Parathyroid adenoma (tissue), 2 donors: ENCODE data around the gene ADAT3.

ENCODE experiments used
- H2AFZ ChIP-seq: fragments of 300-600 bp; sonication (generic); one replicate; pipeline ENCODE4 v1.7.0; 2017; ENCODE audit warnings: antibody characterized with exemption, mild to moderate bottlenecking
- H3K27ac ChIP-seq: fragments of 300-600 bp; sonication (generic); one replicate; pipeline ENCODE4 v1.7.0; 2017
- H3K27me3 ChIP-seq: fragments of 300-600 bp; sonication (generic); one replicate; pipeline ENCODE4 v1.7.0; 2017; ENCODE audit warnings: low read length; ENCODE audit not compliant: control insufficient read depth, insufficient read depth
- H3K36me3 ChIP-seq: fragments of 300-600 bp; sonication (generic); one replicate; pipeline ENCODE4 v1.7.0; 2017; ENCODE audit warnings: low read length; ENCODE audit not compliant: control insufficient read depth, insufficient read depth
- H3K4me1 ChIP-seq: fragments of 300-600 bp; sonication (generic); one replicate; pipeline ENCODE4 v1.7.0; 2017; ENCODE audit warnings: control low read depth
- H3K4me2 ChIP-seq: fragments of 300-600 bp; sonication (generic); one replicate; pipeline ENCODE4 v1.7.0; 2017; ENCODE audit warnings: low read length
- H3K4me3 ChIP-seq: fragments of 300-600 bp; sonication (generic); one replicate; pipeline ENCODE4 v1.7.0; 2017; ENCODE audit warnings: low read depth, low read length
- H3K79me2 ChIP-seq: fragments of 300-600 bp; sonication (generic); one replicate; pipeline ENCODE4 v1.7.0; 2017; ENCODE audit warnings: control low read depth
- H3K9ac ChIP-seq: fragments of 300-600 bp; sonication (generic); one replicate; pipeline ENCODE4 v1.7.0; 2017; ENCODE audit warnings: mild to moderate bottlenecking
- H3K9me3 ChIP-seq: fragments of 300-600 bp; sonication (generic); one replicate; pipeline ENCODE4 v1.7.0; 2017; ENCODE audit warnings: low read length; ENCODE audit not compliant: control insufficient read depth
- TF ChIP-seq, protein P1 (sequence below): fragments of 300-600 bp; sonication (generic); IDR thresholded peaks from one replicate; pipeline ENCODE4 v1.7.0; 2017; ENCODE audit warnings: antibody characterized with exemption, mild to moderate bottlenecking
- donor health status: primary hyperparathyroidism.

ADAT3 gene

DNA sequence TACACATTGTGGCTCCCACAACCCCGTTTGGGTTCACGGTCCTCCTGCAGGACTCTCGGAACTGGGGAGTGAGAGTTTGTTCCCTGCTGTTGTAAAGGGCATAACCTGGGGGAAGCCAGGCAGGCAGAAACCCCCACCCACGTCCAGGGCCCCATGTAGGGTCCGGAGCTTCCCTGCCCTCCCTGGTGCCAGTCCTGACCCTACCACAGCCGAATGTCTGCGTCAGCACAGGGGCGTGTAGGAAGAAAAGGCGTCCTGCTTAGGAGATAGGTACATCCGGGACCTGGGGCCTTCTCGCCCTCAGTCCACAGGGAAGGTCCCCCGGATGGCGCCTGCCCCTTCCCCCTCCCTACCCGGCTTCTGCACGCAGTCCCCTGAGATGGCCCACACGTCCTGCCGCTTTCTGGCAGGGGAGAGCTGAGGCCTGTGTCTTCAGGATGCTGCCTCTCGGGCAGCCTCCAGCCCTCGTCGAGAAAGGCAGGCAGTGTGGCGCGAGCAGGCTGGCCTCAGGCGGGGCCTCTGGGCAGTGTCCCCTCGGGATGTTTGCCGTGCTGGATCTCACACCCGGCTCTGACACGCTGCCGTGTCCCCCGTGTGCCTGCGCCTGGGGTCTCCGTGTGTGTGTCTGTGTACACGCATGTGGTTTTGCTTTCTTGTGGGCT lies 54.9 kb downstream of the ADAT3 start:
- Histone ChIP-seq H3K79me2 (peaks cover 39% of the 10 kb centered on the region), H3K4me1 (no peaks in the 10 kb centered on the region), H3K9ac (no peak overlapping the region), H3K9me3 (no peaks in the 10 kb centered on the region), H2AFZ (no peak overlapping the region), H3K27me3 (no peaks in the 10 kb centered on the region), H3K27ac (no peak overlapping the region), H3K36me3 (no peaks in the 10 kb centered on the region), H3K4me3 (no peak overlapping the region), H3K4me2 (no peak overlapping the region)
- TF ChIP-seq, protein P1, sequence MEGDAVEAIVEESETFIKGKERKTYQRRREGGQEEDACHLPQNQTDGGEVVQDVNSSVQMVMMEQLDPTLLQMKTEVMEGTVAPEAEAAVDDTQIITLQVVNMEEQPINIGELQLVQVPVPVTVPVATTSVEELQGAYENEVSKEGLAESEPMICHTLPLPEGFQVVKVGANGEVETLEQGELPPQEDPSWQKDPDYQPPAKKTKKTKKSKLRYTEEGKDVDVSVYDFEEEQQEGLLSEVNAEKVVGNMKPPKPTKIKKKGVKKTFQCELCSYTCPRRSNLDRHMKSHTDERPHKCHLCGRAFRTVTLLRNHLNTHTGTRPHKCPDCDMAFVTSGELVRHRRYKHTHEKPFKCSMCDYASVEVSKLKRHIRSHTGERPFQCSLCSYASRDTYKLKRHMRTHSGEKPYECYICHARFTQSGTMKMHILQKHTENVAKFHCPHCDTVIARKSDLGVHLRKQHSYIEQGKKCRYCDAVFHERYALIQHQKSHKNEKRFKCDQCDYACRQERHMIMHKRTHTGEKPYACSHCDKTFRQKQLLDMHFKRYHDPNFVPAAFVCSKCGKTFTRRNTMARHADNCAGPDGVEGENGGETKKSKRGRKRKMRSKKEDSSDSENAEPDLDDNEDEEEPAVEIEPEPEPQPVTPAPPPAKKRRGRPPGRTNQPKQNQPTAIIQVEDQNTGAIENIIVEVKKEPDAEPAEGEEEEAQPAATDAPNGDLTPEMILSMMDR = no peak

GRCh38 chr19:1961000-1961883 lies 56.0 kb downstream of the ADAT3 start:
- TF ChIP-seq, protein P1 = no peak
- no peak overlapping the region for H3K27ac ChIP-seq
- H3K79me2 ChIP-seq = peaks cover 38% of the 10 kb centered on the region
- no peak overlapping the region for H3K9ac ChIP-seq
- no peaks in the 10 kb centered on the region for H3K36me3 ChIP-seq
- no peaks in the 10 kb centered on the region for H3K27me3 ChIP-seq
- no peaks in the 10 kb centered on the region for H3K4me1 ChIP-seq
- no peak overlapping the region for H3K4me3 ChIP-seq
- H3K4me2 ChIP-seq = no peak overlapping the region
- H2AFZ ChIP-seq = no peak overlapping the region
- H3K9me3 ChIP-seq = no peaks in the 10 kb centered on the region

DNA sequence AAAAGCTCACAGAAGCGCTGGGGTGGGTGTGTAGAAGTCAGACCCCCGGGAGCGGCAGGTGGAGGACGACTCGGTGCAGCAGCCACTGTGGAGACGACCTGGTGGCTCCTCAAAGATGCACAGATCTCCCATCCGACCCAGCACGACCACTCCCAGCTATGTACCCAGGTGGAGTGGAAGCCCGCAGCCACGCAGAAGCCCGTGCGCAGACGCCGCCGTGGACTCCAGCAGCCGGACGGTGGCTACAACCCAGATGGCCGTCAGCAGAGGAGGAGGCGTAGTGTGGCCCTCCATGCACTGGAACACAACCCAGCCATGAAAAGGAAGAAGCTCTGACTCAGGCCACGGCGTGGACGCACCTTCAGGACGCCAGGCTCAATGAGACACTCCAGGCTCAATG lies 57.5 kb downstream of the ADAT3 start:
- TF ChIP-seq, protein P1 = no peak
- H3K79me2 ChIP-seq = peaks cover 38% of the 10 kb centered on the region
- no peaks in the 10 kb centered on the region for H3K9me3 ChIP-seq
- H3K27ac ChIP-seq = no peak overlapping the region
- no peak overlapping the region for H3K4me3 ChIP-seq
- no peak overlapping the region for H2AFZ ChIP-seq
- no peaks in the 10 kb centered on the region for H3K27me3 ChIP-seq
- H3K36me3 ChIP-seq = no peaks in the 10 kb centered on the region
- H3K4me2 ChIP-seq = no peak overlapping the region
- H3K4me1 ChIP-seq = no peaks in the 10 kb centered on the region
- H3K9ac ChIP-seq = no peak overlapping the region
